Neural crest cell (in vitro differentiated cells): ENCODE data around the gene ATG9A. TPM values are rescaled to one million over a fixed set of nuclear protein-coding genes. Genes with fewer than 3 reads are reported as not detected.

Experiments
- DNase-seq: peaks from one replicate; pipeline ENCODE4 v3.0.0; 2021; ENCODE audit warnings: low read depth, mixed read lengths, low spot score
- H3K27ac Mint-ChIP-seq: one replicate; pipeline ENCODE4 v1.8.0; 2021; ENCODE audit warnings: mild to moderate bottlenecking, mixed read lengths; ENCODE audit not compliant: unreplicated experiment
- H3K27me3 Mint-ChIP-seq: 2 replicates; pipeline ENCODE4 v1.8.0; 2021; ENCODE audit warnings: low read depth, mild to moderate bottlenecking, mixed read lengths
- H3K36me3 Mint-ChIP-seq: 2 replicates; pipeline ENCODE4 v1.8.0; 2021; ENCODE audit warnings: low read depth, mild to moderate bottlenecking, mixed read lengths
- H3K4me1 Mint-ChIP-seq: 2 replicates; pipeline ENCODE4 v1.8.0; 2021; ENCODE audit warnings: mixed read lengths
- H3K4me3 Mint-ChIP-seq: one replicate; pipeline ENCODE4 v1.8.0; 2021; ENCODE audit warnings: mild to moderate bottlenecking, mixed read lengths
- H3K9me3 Mint-ChIP-seq: 2 replicates; pipeline ENCODE4 v1.8.0; 2021; ENCODE audit warnings: mixed read lengths
- total RNA-seq: library from RNA; stranded (reverse); gene quantifications from 2 replicates; pipeline ENCODE4 v1.2.1, GENCODE V29; 2021
- TF ChIP-seq, protein P1 (sequence below): fragments of 200-600 bp; sonication (generic); conservative IDR thresholded peaks from 2 replicates; pipeline ENCODE4 v1.5.0; 2021; ENCODE audit warnings: antibody characterized with exemption, mild to moderate bottlenecking

ATG9A gene
- total RNA-seq, 1 donor from 2014 or later = 42.0 TPM

DNA sequence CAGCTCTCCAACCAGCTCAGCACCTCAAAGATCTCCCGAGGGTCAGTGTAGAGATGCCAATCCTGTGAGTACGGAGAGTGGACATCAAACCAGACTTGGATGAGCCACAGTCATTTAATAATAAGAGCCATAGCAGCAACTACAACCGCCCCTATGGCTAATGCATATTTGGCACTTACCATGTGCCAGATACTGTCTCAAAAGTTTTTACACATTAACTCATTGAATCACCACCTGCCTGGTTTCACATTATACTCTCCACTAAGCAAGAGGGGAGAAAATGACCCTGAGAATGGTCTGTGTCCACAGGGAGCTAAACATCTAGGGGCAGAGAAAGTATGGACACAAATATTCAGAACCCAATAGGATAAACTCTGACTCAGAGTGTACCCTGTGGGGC, 55.3 kb downstream of the ATG9A start:
- peaks cover 2% of the 10 kb centered on the region for H3K36me3 Mint-ChIP-seq
- no peak overlapping the region for H3K27ac Mint-ChIP-seq
- no peak for DNase-seq
- H3K9me3 Mint-ChIP-seq = no peaks in the 10 kb centered on the region
- no peaks in the 10 kb centered on the region for H3K27me3 Mint-ChIP-seq
- H3K4me3 Mint-ChIP-seq = peak overlapping the region; percentile 59
- H3K4me1 Mint-ChIP-seq = peaks cover 23% of the 10 kb centered on the region
- TF ChIP-seq, protein P1, sequence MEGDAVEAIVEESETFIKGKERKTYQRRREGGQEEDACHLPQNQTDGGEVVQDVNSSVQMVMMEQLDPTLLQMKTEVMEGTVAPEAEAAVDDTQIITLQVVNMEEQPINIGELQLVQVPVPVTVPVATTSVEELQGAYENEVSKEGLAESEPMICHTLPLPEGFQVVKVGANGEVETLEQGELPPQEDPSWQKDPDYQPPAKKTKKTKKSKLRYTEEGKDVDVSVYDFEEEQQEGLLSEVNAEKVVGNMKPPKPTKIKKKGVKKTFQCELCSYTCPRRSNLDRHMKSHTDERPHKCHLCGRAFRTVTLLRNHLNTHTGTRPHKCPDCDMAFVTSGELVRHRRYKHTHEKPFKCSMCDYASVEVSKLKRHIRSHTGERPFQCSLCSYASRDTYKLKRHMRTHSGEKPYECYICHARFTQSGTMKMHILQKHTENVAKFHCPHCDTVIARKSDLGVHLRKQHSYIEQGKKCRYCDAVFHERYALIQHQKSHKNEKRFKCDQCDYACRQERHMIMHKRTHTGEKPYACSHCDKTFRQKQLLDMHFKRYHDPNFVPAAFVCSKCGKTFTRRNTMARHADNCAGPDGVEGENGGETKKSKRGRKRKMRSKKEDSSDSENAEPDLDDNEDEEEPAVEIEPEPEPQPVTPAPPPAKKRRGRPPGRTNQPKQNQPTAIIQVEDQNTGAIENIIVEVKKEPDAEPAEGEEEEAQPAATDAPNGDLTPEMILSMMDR = no peak

DNA sequence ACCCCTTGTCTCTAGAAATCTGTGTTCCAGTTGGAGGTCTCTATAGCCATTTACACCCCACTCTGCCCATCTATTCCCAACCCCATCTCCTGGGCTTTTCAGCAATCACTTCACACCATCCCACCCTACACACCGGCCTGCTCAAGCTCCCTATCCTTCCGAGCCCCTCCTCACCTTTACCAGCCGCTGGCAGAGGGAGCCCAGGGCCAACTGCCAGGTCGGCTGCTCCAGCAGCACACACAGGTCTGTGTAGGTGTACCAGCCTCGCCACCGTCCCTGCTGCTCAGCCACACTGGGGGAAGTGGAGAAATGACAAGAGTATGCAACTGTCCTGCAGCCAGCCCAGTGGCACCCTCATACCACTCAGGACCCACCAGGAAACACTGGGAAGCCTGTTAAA, 56.3 kb downstream of the ATG9A start:
- TF ChIP-seq, protein P1 = no peak
- H3K27me3 Mint-ChIP-seq = no peaks in the 10 kb centered on the region
- peaks cover 2% of the 10 kb centered on the region for H3K36me3 Mint-ChIP-seq
- no peak overlapping the region for H3K4me3 Mint-ChIP-seq
- DNase-seq = no peak
- H3K4me1 Mint-ChIP-seq = peaks cover 17% of the 10 kb centered on the region
- no peaks in the 10 kb centered on the region for H3K9me3 Mint-ChIP-seq
- peak overlapping the region; percentile 57 for H3K27ac Mint-ChIP-seq

DNA sequence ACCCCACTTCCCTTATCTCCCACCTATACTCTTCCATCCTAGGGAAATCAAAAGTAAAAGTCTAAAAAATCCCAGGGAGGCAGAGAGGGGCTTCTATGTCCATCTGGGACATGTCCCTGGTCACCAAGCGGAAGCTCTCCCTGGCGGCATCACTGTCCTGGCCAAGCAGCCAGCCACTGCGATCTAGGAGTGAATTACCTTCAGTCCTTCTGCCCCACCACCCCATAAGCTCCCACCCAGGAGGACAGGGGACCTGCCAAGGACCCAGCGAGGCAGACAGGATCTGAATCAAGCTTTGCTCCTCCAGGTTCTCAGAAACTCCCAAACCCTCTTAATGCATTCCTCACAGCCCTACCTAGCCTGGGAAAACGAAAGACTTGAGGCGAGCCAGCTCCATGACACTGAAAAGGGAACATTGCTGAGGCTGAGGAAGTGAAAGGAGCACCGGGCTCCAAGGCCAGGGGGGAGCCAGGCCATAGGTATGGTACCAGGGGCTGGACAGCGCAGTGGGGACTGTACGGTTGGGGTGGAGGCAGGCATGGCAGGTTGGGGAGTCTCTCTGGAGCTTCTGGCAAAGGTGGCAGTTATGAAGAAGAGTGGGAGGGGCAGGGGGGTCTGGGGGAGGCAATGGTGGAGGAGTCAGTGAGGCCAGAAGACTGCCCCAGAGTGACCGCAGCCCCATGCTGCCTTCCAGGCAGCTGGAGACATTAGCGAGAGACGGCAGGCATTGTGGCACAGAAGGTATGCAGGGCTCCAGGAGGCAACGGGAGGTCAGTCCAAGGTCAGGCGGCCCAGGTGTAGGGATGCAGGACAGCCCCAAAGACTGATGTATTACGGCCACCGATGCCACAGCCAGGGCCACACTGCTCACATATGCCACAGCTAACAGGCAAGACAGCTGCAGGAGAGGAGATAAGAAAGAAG, 56.9 kb downstream of the ATG9A start:
- H3K27ac Mint-ChIP-seq = no peak overlapping the region
- no peaks in the 10 kb centered on the region for H3K9me3 Mint-ChIP-seq
- peak overlapping the region; percentile 64 for H3K4me3 Mint-ChIP-seq
- no peaks in the 10 kb centered on the region for H3K27me3 Mint-ChIP-seq
- peaks cover 13% of the 10 kb centered on the region for H3K4me1 Mint-ChIP-seq
- H3K36me3 Mint-ChIP-seq = peaks cover 2% of the 10 kb centered on the region
- no peak for DNase-seq
- TF ChIP-seq, protein P1 = no peak

DNA sequence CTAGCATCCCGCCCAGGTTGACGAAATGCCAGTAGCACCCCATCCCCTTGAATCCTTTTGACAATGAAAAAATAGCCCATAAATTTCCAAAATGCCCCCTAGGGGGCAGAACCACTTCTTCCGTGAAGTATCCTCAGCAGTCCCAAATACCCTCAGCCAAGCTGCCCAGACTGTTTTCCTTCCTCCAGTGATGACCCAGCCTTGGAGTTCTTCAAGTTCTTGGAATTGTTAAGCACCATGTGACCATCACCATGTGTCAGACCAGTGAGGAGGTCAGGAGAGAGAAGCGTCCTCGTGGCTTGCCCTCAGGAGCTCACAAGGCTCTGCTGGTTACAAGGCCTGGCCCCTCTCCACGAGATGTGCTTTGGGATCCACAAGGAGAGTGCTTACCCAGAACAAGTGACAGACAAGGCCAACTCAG, 58.2 kb downstream of the ATG9A start:
- Mint-ChIP-seq H3K27ac (no peak overlapping the region), H3K36me3 (peaks cover 2% of the 10 kb centered on the region), H3K9me3 (no peaks in the 10 kb centered on the region), H3K27me3 (no peaks in the 10 kb centered on the region), H3K4me1 (peaks cover 8% of the 10 kb centered on the region), H3K4me3 (peak overlapping the region; percentile 71)
- peak; percentile 35 for DNase-seq
- TF ChIP-seq, protein P1 = peak; percentile 75

DNA sequence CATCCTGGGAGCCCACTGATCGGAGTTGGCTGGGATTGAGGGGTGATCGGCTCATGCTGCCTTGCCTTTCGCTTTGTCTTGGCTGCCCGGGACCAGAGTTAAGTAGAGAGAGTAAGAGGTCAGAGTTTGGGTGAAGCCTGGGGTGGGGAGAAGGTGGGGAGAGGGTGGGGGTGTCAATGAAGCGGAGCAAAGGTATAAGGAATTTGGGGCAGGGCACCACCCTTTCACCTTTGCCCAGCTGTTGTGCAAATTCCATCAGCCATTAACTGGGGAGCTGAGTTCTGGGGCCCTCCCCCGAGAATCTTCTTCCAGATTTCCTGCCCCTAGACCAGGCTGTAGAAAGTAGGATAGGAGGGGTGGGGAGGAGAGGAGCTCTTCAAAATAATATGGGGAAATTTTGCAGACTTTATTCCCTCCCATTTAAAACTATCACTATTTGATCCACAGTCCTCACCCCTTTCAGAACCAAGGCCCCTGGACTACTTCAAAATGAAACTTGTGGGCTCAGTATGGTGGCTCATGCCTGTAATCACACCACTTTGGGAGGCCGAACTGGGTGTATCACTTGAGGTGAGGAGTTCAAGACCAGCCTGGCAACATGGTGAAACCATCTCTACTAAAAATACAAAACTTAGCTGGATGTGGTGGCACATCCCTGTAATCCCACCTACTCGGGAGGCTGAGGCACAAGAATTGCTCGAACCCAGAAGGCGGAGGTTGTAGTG, 59.3 kb downstream of the ATG9A start, which contains the start of gene SLC23A3:
Gene SLC23A3, minus strand, starts transcription at position 100 of the 725 bp plus-strand sequence. Its CDS starts 45 bp downstream, at position 55.
- Mint-ChIP-seq H3K36me3 (peaks cover 2% of the 10 kb centered on the region), H3K27me3 (no peaks in the 10 kb centered on the region), H3K9me3 (no peaks in the 10 kb centered on the region), H3K4me3 (no peak within 1 kb of the TSS), H3K4me1 (no peaks in the 10 kb centered on the region), H3K27ac (no peak within 1 kb of the TSS)
- no peak for DNase-seq
- TF ChIP-seq, protein P1 = no peak

Other genes with a start within 250 kb of the ATG9A start
- not detected in 2 replicates for gene FEV, start 244.5 kb downstream of the ATG9A start, total RNA-seq
- gene CRYBA2, start 236.2 kb downstream of the ATG9A start, total RNA-seq = not detected in 2 replicates
- gene CFAP65, start 188.1 kb downstream of the ATG9A start, total RNA-seq = 0.93 and 1.4 TPM in 2 replicates
- 0.16 TPM in 1 of 2 replicates, not detected in the other for gene IHH, start 168.7 kb downstream of the ATG9A start, total RNA-seq
- gene NHEJ1, start 68.8 kb downstream of the ATG9A start, total RNA-seq = 23.5 and 26.8 TPM in 2 replicates
- gene SLC23A3, start 59.6 kb downstream of the ATG9A start, total RNA-seq = 0.34 and 1.5 TPM in 2 replicates
- 39.9 and 42.1 TPM in 2 replicates for gene CNPPD1, start 52.7 kb downstream of the ATG9A start, total RNA-seq
- 84.6 and 86.0 TPM in 2 replicates for gene RETREG2, start 51.4 kb downstream of the ATG9A start, total RNA-seq
- 26.6 and 30.1 TPM in 2 replicates for gene ZFAND2B, start 22.9 kb downstream of the ATG9A start, total RNA-seq
- 35.9 and 39.1 TPM in 2 replicates for gene ABCB6, start 10.7 kb downstream of the ATG9A start, total RNA-seq
- gene ANKZF1, start 170 bp upstream of the ATG9A start, total RNA-seq = 36.4 and 40.3 TPM in 2 replicates
- 11.2 and 12.7 TPM in 2 replicates for gene GLB1L, start 15.8 kb upstream of the ATG9A start, total RNA-seq
- gene STK16, start 15.8 kb upstream of the ATG9A start, total RNA-seq = 28.5 and 31.2 TPM in 2 replicates
- not detected in 2 replicates for gene TUBA4B, start 23.6 kb upstream of the ATG9A start, total RNA-seq
- 0.14 TPM in 1 of 2 replicates, not detected in the other for gene TUBA4A, start 24.3 kb upstream of the ATG9A start, total RNA-seq
- 59.2 and 59.7 TPM in 2 replicates for gene DNAJB2, start 49.7 kb upstream of the ATG9A start, total RNA-seq
- 3.2 and 4.1 TPM in 2 replicates for gene PTPRN, start 79.8 kb upstream of the ATG9A start, total RNA-seq
- not detected in 2 replicates for gene RESP18, start 103.1 kb upstream of the ATG9A start, total RNA-seq
- 36.9 and 39.5 TPM in 2 replicates for gene DNPEP, start 158.3 kb upstream of the ATG9A start, total RNA-seq
- 0.28 TPM in 1 of 2 replicates, not detected in the other for gene DES, start 188.7 kb upstream of the ATG9A start, total RNA-seq
- gene SPEG, start 205.2 kb upstream of the ATG9A start, total RNA-seq = 13.4 and 17.5 TPM in 2 replicates